MM.1S (cell line): Measurements from ENCODE around the gene RAP1GDS1.

Source experiments
- EZH2phosphoT487 ChIP-seq: fragments of 300-600 bp; sonication (generic); IDR thresholded peaks from 2 replicates; pipeline ENCODE4 v1.6.1; 2018; ENCODE audit warnings: antibody characterized with exemption, low read length
- TF ChIP-seq, protein P1 (sequence below): fragments of 300-600 bp; sonication (generic); IDR thresholded peaks from 2 replicates; pipeline ENCODE4 v1.5.1; 2016; ENCODE audit warnings: antibody characterized with exemption, low read length, mixed read lengths

DNA sequence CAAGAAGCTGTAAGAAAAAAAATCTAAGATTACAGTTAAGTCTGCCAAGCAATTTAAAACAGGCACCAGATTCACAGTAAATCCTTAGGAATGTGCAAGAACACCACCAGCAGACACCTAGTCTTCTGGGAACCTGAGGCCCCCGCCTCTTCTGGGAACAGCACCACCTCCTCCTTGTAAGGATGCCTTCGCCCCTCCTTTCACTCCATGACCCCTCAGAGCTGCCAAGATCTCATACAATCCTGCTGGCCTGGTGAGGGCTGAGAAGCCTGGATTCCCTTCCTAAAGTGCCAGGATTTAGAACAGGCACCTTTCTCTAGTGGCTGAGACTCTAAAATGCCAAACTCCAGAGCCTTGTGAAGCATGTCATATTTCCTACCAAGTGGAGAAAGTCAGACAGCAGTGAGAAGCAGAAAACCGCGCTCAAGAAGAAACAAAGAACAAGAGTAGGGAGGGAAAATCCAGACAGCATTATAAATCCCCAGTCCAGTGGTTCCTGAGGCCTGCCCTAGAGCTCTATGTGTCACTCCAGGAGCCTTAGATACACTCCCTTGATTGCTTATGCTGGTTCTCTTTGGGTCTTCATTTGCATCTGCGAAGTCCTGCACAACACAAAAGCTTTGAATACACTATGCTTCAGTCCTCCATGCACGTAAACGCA lies 230.8 kb downstream of the RAP1GDS1 start:
- TF ChIP-seq, protein P1, sequence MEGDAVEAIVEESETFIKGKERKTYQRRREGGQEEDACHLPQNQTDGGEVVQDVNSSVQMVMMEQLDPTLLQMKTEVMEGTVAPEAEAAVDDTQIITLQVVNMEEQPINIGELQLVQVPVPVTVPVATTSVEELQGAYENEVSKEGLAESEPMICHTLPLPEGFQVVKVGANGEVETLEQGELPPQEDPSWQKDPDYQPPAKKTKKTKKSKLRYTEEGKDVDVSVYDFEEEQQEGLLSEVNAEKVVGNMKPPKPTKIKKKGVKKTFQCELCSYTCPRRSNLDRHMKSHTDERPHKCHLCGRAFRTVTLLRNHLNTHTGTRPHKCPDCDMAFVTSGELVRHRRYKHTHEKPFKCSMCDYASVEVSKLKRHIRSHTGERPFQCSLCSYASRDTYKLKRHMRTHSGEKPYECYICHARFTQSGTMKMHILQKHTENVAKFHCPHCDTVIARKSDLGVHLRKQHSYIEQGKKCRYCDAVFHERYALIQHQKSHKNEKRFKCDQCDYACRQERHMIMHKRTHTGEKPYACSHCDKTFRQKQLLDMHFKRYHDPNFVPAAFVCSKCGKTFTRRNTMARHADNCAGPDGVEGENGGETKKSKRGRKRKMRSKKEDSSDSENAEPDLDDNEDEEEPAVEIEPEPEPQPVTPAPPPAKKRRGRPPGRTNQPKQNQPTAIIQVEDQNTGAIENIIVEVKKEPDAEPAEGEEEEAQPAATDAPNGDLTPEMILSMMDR: no peak
- no peak for TF ChIP-seq EZH2phosphoT487
